Fibroblast of skin of right quadriceps (primary cell): ENCODE data around the gene TMEM239.

ENCODE experiments used
- DNase-seq: peaks from one replicate; pipeline ENCODE4 v3.0.0-alpha.2; 2013

TMEM239 gene

DNA sequence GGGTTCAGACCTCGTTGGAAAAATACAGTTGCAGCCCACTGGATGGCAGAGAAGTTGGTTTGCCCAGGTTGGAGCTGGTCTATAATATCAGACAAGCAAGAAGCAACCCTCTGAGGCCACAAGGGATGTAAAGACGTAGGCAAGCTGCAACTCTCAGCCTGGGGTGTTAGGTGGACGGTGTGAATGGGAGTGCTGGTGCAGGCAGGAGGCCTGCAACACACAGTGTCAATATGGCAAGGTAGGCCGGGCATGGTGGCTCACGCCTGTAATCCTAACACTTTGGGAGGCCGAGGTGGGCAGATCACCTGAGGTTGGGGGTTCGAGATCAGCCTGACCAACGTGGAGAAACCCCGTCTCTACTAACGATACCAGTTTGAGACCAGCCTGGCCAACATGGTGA is 34.9 kb downstream of the TMEM239 start:
- no peak for DNase-seq

DNA sequence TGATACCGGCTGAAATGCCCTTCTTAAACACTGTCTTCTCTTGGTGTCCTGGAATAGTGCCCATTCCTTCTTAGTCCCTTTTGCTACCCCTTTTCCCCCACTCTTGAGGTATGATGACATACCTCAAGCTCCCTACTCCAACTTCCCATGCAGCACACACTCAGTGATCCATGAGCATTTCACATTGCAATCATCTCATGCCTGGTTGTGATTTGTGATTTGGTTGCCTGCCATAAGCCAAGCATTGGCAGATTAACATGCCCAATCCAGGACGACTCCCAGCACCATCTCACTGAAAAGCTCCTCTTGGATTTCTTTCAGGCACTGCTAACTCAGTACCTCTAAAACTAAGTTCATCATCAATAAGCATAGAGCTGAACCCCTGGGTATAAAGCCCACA is 42.4 kb downstream of the TMEM239 start:
- no peak for DNase-seq

DNA sequence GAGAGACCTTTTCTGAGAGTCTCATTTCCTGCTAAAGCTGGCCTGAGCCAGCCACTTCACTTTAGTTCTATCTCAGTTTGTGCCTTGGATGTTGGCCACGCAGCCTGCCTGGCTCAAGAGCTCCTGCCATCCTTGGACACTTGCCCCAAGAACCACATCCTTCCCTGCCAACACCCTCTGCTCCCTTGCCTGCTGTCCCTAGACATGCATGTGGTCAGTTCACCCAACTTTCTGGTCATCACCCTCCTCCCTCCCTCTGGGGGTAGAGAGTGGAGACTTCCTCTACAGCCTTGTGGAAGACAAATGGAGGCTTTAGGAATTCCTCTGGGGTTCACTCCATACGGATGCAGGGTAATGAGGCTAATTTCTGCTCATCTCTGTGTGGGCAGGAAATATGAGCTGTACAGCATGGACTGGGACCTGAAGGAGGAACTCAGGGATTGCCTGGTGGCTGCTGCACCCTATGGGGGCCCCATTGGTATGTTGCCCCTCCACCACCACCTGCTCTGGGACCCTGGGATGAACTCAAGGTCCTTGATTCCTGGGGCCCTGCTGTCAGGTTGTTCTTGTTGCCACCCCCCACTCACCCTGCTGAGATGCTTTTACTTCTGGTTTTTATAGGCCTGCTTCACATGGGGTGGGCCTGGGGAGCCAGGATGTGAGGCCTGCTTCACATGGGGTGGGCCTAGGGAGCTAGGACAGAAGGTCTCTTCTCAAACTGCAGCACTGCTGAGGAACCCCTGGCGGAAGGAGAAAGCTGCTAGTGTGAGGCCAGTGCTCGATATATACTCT is 43.4 kb downstream of the TMEM239 start:
- no peak for DNase-seq

DNA sequence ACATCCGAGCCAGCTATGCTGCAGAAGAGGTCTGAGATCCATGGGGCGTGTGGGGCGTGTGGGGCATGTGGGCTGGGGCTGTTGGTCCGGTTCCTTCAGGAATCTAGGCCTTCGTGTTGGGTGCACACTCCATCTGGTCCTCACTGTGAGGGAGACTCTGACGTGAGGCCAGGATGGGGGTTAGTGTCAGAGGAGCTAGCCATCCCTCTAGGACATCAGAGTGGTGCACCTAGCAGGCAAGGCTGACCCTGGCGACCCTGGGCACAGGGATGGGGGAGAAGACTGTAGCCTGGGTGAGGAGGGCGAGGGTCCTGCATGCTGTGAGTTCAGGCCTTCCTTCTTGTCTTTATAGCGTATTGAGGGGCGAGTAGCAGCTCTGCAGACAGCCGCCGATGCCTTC is 48.5 kb downstream of the TMEM239 start:
- DNase-seq = no peak

DNA sequence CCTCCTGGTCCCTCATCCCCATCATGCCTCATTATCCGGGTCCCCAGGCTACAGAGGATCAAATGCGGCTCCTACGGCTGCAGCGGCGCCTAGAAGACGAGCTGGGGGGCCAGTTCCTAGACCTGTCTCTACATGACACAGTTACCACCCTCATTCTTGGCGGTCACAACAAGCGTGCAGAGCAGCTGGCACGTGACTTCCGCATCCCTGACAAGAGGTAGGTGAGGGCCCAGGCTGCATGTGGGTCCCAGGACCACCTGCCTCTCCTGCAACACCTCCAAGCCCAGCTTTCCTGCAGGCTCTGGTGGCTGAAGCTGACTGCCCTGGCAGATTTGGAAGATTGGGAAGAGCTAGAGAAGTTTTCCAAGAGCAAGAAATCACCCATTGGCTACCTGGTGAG is 48.9 kb downstream of the TMEM239 start:
- no peak for DNase-seq

DNA sequence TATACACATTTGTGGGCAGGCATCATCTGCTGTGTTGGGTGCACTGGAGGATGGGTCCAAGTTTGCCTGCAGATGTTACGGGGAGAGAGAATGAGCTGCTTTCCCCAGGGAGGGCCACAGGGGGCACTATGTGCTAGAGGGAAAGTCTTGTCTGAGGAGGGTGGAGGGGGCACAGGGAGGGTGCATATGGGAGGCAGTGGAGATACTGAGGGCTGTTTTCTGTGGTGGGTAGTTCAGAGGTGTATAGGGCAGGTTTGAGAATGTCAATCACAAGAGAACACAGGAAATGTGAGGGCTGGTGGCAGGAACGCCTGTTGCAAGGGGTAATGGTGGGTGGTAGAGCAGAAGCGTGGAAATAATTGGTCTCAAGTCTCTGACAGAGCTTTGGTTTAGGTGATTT is 49.5 kb downstream of the TMEM239 start:
- DNase-seq = no peak

DNA sequence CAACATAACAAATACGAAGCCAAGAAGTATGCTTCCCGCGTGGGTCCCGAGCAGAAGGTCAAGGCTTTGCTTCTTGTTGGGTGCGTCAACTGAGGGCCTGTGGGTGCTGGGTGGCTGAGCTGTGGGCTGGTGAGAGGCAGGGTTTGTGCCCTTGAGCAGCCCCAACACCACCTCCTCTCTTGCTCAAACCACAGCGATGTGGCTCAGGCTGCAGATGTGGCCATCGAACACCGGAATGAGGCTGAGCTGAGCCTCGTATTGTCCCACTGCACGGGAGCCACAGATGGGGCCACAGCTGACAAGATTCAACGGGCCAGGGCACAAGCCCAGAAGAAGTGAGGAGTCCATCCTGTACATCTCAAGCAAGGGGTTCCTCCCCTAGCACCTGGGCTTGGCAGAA is 50.1 kb downstream of the TMEM239 start:
- DNase-seq = no peak

DNA sequence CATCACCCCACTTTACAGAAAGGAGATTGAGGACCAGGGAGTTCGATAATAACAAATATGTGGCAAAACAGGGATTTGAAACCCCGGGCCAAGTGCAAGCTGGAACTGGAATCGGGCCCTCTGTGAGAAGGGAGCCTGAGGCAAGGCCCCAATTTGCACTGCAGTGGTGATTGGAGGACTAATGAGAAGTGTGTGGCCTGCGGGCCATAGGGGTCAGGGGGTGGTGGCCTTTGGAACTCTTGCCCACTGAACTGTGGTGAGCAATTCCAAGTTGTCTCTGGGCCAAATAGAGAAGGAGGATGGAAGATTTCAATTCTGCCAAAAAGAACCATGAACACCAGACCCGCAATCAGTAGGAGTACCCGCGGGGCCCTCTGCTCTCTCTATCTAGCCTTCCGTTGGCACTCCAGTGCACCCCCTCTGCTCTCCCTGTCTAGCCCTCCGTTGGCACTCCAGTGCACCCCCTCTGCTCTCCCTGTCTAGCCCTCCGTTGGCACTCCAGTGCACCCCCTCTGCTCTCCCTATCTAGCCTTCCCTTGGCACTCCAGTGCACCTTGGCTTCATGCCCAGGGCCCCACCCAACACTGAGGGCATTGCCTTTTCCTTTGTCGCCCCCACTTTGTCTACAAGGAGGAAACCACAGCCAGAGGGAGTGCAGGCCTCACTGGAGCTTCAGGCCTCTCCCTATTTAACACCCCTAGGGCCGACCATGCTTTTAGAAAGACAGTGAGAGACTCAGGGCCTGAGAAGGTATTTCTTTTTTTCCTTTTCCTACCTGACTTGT is 51.1 kb downstream of the TMEM239 start:
- DNase-seq = no peak
